Hepatocyte (in vitro differentiated cells): ENCODE data around the gene NFXL1.

Source experiments
- CTCF ChIP-seq: fragments of 200-600 bp; sonication (generic); IDR thresholded peaks from 2 replicates; pipeline ENCODE4 v1.5.1; 2016; ENCODE audit warnings: antibody characterized with exemption, mild to moderate bottlenecking; ENCODE audit not compliant: poor library complexity
- EZH2phosphoT487 ChIP-seq: fragments of 200-600 bp; sonication (generic); IDR thresholded peaks from one replicate; pipeline ENCODE4 v1.6.1; 2018; ENCODE audit warnings: antibody characterized with exemption, mild to moderate bottlenecking, low read depth, moderate library complexity; ENCODE audit not compliant: unreplicated experiment, severe bottlenecking

GRCh38 chr4:47862297-47862696 lies 52.1 kb downstream of the NFXL1 start:
- TF ChIP-seq CTCF (no peak), EZH2phosphoT487 (no peak)
